PC-3 (cell line): Measurements from ENCODE around the gene PARVA. TPM values are rescaled to one million over a fixed set of nuclear protein-coding genes. Genes with fewer than 3 reads are reported as not detected.

ENCODE experiments used
- ATAC-seq: fragments of 200-7000 bp; cut with Tn5 transposase; 2 replicates; pipeline ENCODE4 v1.9.1; 2020; ENCODE audit warnings: mild to moderate bottlenecking, moderate library complexity
- BruUV-seq: library from RNA; stranded (reverse); fragments of 400-500 nt; replicated peaks from 2 replicates; lab custom pipeline; 2021; lab: Mats Ljungman, UMichigan
- CTCF ChIA-PET: fragments of 300-600 bp; sonication (Branson Sonifier 250); formaldehyde crosslinking; loops from one replicate; lab custom pipeline; 2022; ENCODE audit warnings: antibody characterized with exemption; lab: Charles Lee
- POLR2A ChIA-PET: fragments of 300-600 bp; sonication (Branson Sonifier 250); formaldehyde crosslinking; loops from one replicate; lab custom pipeline; 2022; ENCODE audit warnings: antibody characterized with exemption; ENCODE audit not compliant: unreplicated experiment; lab: Charles Lee
- DNase-seq: peaks from one replicate; pipeline ENCODE4 v3.0.0-alpha.2; 2015
- H2AFZ ChIP-seq: fragments of 300-600 bp; sonication (generic); 2 replicates; pipeline ENCODE4 v1.6.0; 2016; ENCODE audit warnings: antibody characterized with exemption, low read length
- H3F3A ChIP-seq: fragments of 300-600 bp; sonication (generic); one replicate; pipeline ENCODE4 v1.6.0; 2017; ENCODE audit warnings: antibody characterized with exemption, low read length, control low read depth, mild to moderate bottlenecking; ENCODE audit not compliant: unreplicated experiment
- H3K27ac ChIP-seq: fragments of 300-600 bp; sonication (generic); 2 replicates; pipeline ENCODE4 v1.5.1; 2016; ENCODE audit warnings: mild to moderate bottlenecking, low read length
- H3K27me3 ChIP-seq: fragments of 300-600 bp; sonication (generic); 2 replicates; pipeline ENCODE4 v1.6.1; 2016; ENCODE audit warnings: low read length, mixed read lengths
- H3K36me3 ChIP-seq: fragments of 300-600 bp; sonication (generic); 2 replicates; pipeline ENCODE4 v1.6.1; 2016; ENCODE audit warnings: low read depth, mixed run types, low read length, mixed read lengths
- H3K4me1 ChIP-seq: fragments of 300-600 bp; sonication (generic); 2 replicates; pipeline ENCODE4 v1.5.1; 2016; ENCODE audit warnings: low read length; ENCODE audit not compliant: insufficient read depth
- H3K4me2 ChIP-seq: fragments of 300-600 bp; sonication (generic); 2 replicates; pipeline ENCODE4 v1.6.0; 2016; ENCODE audit warnings: low read length
- H3K4me3 ChIP-seq: fragments of 300-600 bp; sonication (generic); 2 replicates; pipeline ENCODE4 v1.5.1; 2016; ENCODE audit warnings: mild to moderate bottlenecking, low read length, mixed read lengths
- H3K79me2 ChIP-seq: fragments of 300-600 bp; sonication (generic); 2 replicates; pipeline ENCODE4 v1.6.1; 2017; ENCODE audit warnings: low read length, mixed read lengths
- H3K9ac ChIP-seq: fragments of 300-600 bp; sonication (generic); 2 replicates; pipeline ENCODE4 v1.6.0; 2016; ENCODE audit warnings: mild to moderate bottlenecking, low read length
- H3K9me2 ChIP-seq: fragments of 300-600 bp; sonication (generic); replicated peaks from 2 replicates; pipeline ENCODE4 v1.6.1; 2016; ENCODE audit warnings: mixed run types, low read length, mixed read lengths
- H3K9me3 ChIP-seq: fragments of 300-600 bp; sonication (generic); 2 replicates; pipeline ENCODE4 v1.6.1; 2016; ENCODE audit warnings: low read length, mixed read lengths
- H4K20me1 ChIP-seq: fragments of 300-600 bp; sonication (generic); 2 replicates; pipeline ENCODE4 v1.6.1; 2016; ENCODE audit warnings: low read length, mixed read lengths
- CTCF ChIP-seq: fragments of 300-600 bp; sonication (generic); conservative IDR thresholded peaks from 2 replicates; pipeline ENCODE4 v1.5.1; 2017; ENCODE audit warnings: antibody characterized with exemption, low read depth, mild to moderate bottlenecking, low read length
- EZH2 ChIP-seq: fragments of 300-600 bp; sonication (generic); IDR thresholded peaks from one replicate; pipeline ENCODE4 v1.6.1; 2017; ENCODE audit warnings: antibody characterized with exemption, mild to moderate bottlenecking, low read length; ENCODE audit not compliant: unreplicated experiment
- EZH2phosphoT487 ChIP-seq: fragments of 300-600 bp; sonication (generic); IDR thresholded peaks from 2 replicates; pipeline ENCODE4 v1.6.1; 2018; ENCODE audit warnings: mild to moderate bottlenecking, antibody characterized with exemption, low read length, borderline replicate concordance
- intact Hi-C: fragments of 100-400 bp; cut with micrococcal nuclease; formaldehyde crosslinking; loops from 2 replicates; pipeline ENCODE4 v1.9.0; 2023
- total RNA-seq: library from RNA; depleted of rRNA; stranded (reverse); fragments of >200 nt; gene quantifications from 2 replicates; pipeline ENCODE4 v1.2.3, GENCODE V29; 2014

Gene PARVA
- total RNA-seq, 1 experiment from 2014 or later = 13.5 TPM

- Histone ChIP-seq H3K79me2 (no peaks in the 10 kb centered on the region), H3K9me2 (no peaks in the 10 kb centered on the region), H3K27me3 (no peaks in the 10 kb centered on the region), H4K20me1 (no peaks in the 10 kb centered on the region), H3K27ac (no peak overlapping the region), H3K36me3 (no peaks in the 10 kb centered on the region), H3K4me1 (0 out of 2 replicates have a peak, but pooled peaks cover 3% of the 10 kb centered on the region), H3K4me3 (no peak overlapping the region), H3F3A (no peaks in the 10 kb centered on the region), H3K9me3 (no peaks in the 10 kb centered on the region), H2AFZ (no peak overlapping the region), H3K9ac (no peak overlapping the region), H3K4me2 (no peak overlapping the region)
- intact Hi-C loops = no loop called here
- ATAC-seq = no peak
- no peak for DNase-seq
- no TSS peak for BruUV-seq
- no peak for TF ChIP-seq CTCF
- ChIA-PET CTCF (no interaction called here), POLR2A (no interaction called here)
Measured at GRCh38 chr11:12556155-12556554, 178.8 kb downstream of the PARVA start.

GRCh38 chr11:12556788-12557384 lies 179.5 kb downstream of the PARVA start:
- H3K27ac ChIP-seq = no peak overlapping the region
- no peaks in the 10 kb centered on the region for H3K9me3 ChIP-seq
- no peaks in the 10 kb centered on the region for H3K36me3 ChIP-seq
- no peaks in the 10 kb centered on the region for H3K27me3 ChIP-seq
- BruUV-seq = no TSS peak
- ChIA-PET POLR2A (no interaction called here), CTCF (no interaction called here)
- peak; percentile 63 for DNase-seq
- no peaks in the 10 kb centered on the region for H4K20me1 ChIP-seq
- no peaks in the 10 kb centered on the region for H3K79me2 ChIP-seq
- H3K9me2 ChIP-seq = no peaks in the 10 kb centered on the region
- no peak overlapping the region for H3K4me3 ChIP-seq
- TF ChIP-seq EZH2phosphoT487 = no peak
- 0 out of 2 replicates have a peak, but pooled peaks cover 3% of the 10 kb centered on the region for H3K4me1 ChIP-seq
- no peaks in the 10 kb centered on the region for H3F3A ChIP-seq
- no peak overlapping the region for H2AFZ ChIP-seq
- no peak overlapping the region for H3K4me2 ChIP-seq
- peak; percentile 48; the same call in 1 of the 2 replicates for ATAC-seq
- no peak overlapping the region for H3K9ac ChIP-seq
- intact Hi-C loops = no loop called here

DNA sequence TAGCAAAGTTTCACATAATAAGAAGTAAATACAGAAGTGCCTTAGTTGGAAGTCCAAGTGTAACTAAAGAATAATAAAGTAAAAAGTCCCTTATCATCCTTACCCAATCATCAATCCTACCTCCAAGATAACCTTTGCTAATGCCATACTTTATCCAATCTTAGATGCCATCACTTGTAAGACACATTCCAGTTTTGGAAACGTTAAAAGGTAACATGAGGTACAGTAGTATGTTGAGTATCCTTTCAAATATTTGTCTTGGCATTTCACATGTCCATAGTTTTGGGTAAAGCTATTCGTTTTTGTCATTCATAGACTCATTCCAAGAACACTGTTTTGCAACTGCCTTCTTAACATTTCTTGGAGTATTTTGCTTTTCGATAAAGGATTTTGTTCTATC lies 181.6 kb downstream of the PARVA start:
- no peak for DNase-seq
- Histone ChIP-seq H3K9me2 (no peaks in the 10 kb centered on the region), H3K4me1 (0 out of 2 replicates have a peak, but pooled peaks cover 3% of the 10 kb centered on the region), H3F3A (no peaks in the 10 kb centered on the region), H3K4me2 (no peak overlapping the region), H3K27me3 (no peaks in the 10 kb centered on the region), H3K27ac (no peak overlapping the region), H3K79me2 (no peaks in the 10 kb centered on the region), H3K4me3 (no peak overlapping the region), H3K9ac (no peak overlapping the region), H3K9me3 (no peaks in the 10 kb centered on the region), H4K20me1 (no peaks in the 10 kb centered on the region), H3K36me3 (no peaks in the 10 kb centered on the region), H2AFZ (no peak overlapping the region)
- POLR2A ChIA-PET = no interaction called here
- intact Hi-C loops = no loop called here
- BruUV-seq = no TSS peak
- ATAC-seq = no peak
- no peak for TF ChIP-seq CTCF
- no peak for TF ChIP-seq EZH2phosphoT487
- no peak for TF ChIP-seq EZH2
- CTCF ChIA-PET = no interaction called here
